H9 (cell line): ENCODE measurements around the gene NR5A1. TPM values are rescaled to one million over a fixed set of nuclear protein-coding genes. Genes with fewer than 3 reads are reported as not detected.

Experiments
- DNase-seq: peaks from one replicate; pipeline ENCODE4 v3.0.0-alpha.2; 2017
- H2AFZ ChIP-seq: one replicate; pipeline ENCODE4 v1.6.1; 2013; ENCODE audit warnings: mild to moderate bottlenecking, low read length, control low read depth, moderate library complexity
- H2AK5ac ChIP-seq: 2 replicates; pipeline ENCODE4 v1.6.1; 2013; ENCODE audit warnings: low read length, control low read depth, mixed read lengths; ENCODE audit not compliant: insufficient read length
- H2BK120ac ChIP-seq: one replicate; pipeline ENCODE4 v1.6.1; 2013; ENCODE audit warnings: low read depth, mild to moderate bottlenecking, low read length, control low read depth, inconsistent platforms; ENCODE audit not compliant: poor library complexity, severe bottlenecking
- H2BK12ac ChIP-seq: 2 replicates; pipeline ENCODE4 v1.6.1; 2013; ENCODE audit warnings: low read length, control low read depth, mixed read lengths, low read depth; ENCODE audit not compliant: insufficient read length
- H2BK15ac ChIP-seq: 2 replicates; pipeline ENCODE4 v1.6.1; 2013; ENCODE audit warnings: low read depth, low read length, control low read depth
- H2BK20ac ChIP-seq: one replicate; pipeline ENCODE4 v1.6.1; 2013; ENCODE audit warnings: low read depth, mild to moderate bottlenecking, low read length, control low read depth, inconsistent platforms; ENCODE audit not compliant: poor library complexity, severe bottlenecking
- H2BK5ac ChIP-seq: 2 replicates; pipeline ENCODE4 v1.6.1; 2013; ENCODE audit warnings: low read length, control low read depth, mixed read lengths; ENCODE audit not compliant: insufficient read length
- H3K14ac ChIP-seq: 2 replicates; pipeline ENCODE4 v1.6.1; 2013; ENCODE audit warnings: low read length, control low read depth; ENCODE audit not compliant: insufficient read depth
- H3K18ac ChIP-seq: 2 replicates; pipeline ENCODE4 v1.6.1; 2013; ENCODE audit warnings: low read depth, mild to moderate bottlenecking, mixed read lengths, low read length, control low read depth; ENCODE audit not compliant: insufficient read length
- H3K23ac ChIP-seq: 2 replicates; pipeline ENCODE4 v1.6.1; 2013; ENCODE audit warnings: low read length, control low read depth, mixed read lengths, low read depth; ENCODE audit not compliant: insufficient read length
- H3K23me2 ChIP-seq: 2 replicates; pipeline ENCODE4 v1.6.1; 2013; ENCODE audit warnings: low read depth, mild to moderate bottlenecking, mixed read lengths, low read length, control low read depth; ENCODE audit not compliant: insufficient read length, poor library complexity, severe bottlenecking
- H3K27ac ChIP-seq: 2 replicates; pipeline ENCODE4 v1.5.1; 2013; ENCODE audit warnings: low read length, control low read depth, mixed read lengths, low read depth; ENCODE audit not compliant: insufficient read length
- H3K27me3 ChIP-seq: 2 replicates; pipeline ENCODE4 v1.6.1; 2013; ENCODE audit warnings: low read length, control low read depth, inconsistent platforms; ENCODE audit not compliant: insufficient read depth
- H3K4ac ChIP-seq: 2 replicates; pipeline ENCODE4 v1.6.1; 2013; ENCODE audit warnings: low read depth, mild to moderate bottlenecking, control low read depth, inconsistent platforms, low read length, moderate library complexity
- H3K4me1 ChIP-seq: 2 replicates; pipeline ENCODE4 v1.6.1; 2013; ENCODE audit warnings: low read length, control low read depth, inconsistent platforms; ENCODE audit not compliant: insufficient read depth
- H3K4me2 ChIP-seq: 2 replicates; pipeline ENCODE4 v1.6.1; 2013; ENCODE audit warnings: low read length, control low read depth, mixed read lengths; ENCODE audit not compliant: insufficient read length, insufficient read depth
- H3K56ac ChIP-seq: 2 replicates; pipeline ENCODE4 v1.6.1; 2013; ENCODE audit warnings: low read depth, mild to moderate bottlenecking, mixed read lengths, low read length, control low read depth; ENCODE audit not compliant: insufficient read length
- H3K79me1 ChIP-seq: 2 replicates; pipeline ENCODE4 v1.6.1; 2013; ENCODE audit warnings: low read depth, mild to moderate bottlenecking, moderate library complexity, low read length, control low read depth, inconsistent platforms; ENCODE audit not compliant: insufficient read depth, poor library complexity, severe bottlenecking
- H3K79me2 ChIP-seq: 2 replicates; pipeline ENCODE4 v1.6.1; 2013; ENCODE audit warnings: low read length, control low read depth, inconsistent platforms; ENCODE audit not compliant: insufficient read depth
- H3K9ac ChIP-seq: 2 replicates; pipeline ENCODE4 v1.6.1; 2013; ENCODE audit warnings: low read length, control low read depth, mixed read lengths; ENCODE audit not compliant: insufficient read length; ENCODE audit errors: extremely low read depth
- H3K9me3 ChIP-seq: one replicate; pipeline ENCODE4 v1.6.1; 2013; ENCODE audit warnings: low read depth, low read length, inconsistent platforms; ENCODE audit not compliant: control insufficient read depth
- H3T11ph ChIP-seq: one replicate; pipeline ENCODE4 v1.6.1; 2013; ENCODE audit warnings: mild to moderate bottlenecking, low read length, control low read depth, inconsistent platforms
- H4K20me1 ChIP-seq: one replicate; pipeline ENCODE4 v1.6.1; 2013; ENCODE audit not compliant: control insufficient read depth, insufficient read length, insufficient read depth
- H4K5ac ChIP-seq: 2 replicates; pipeline ENCODE4 v1.6.1; 2013; ENCODE audit warnings: low read depth, mild to moderate bottlenecking, mixed read lengths, low read length, control low read depth; ENCODE audit not compliant: insufficient read length
- H4K8ac ChIP-seq: replicated peaks from 2 replicates; pipeline ENCODE4 v1.6.1; 2013; ENCODE audit warnings: low read length, control low read depth, mixed read lengths, low read depth; ENCODE audit not compliant: insufficient read length
- H4K91ac ChIP-seq: 2 replicates; pipeline ENCODE4 v1.6.1; 2013; ENCODE audit warnings: low read depth, mild to moderate bottlenecking, moderate library complexity, mixed read lengths, low read length, control low read depth; ENCODE audit not compliant: insufficient read length
- H3K27ac Mint-ChIP-seq, 3 experiments: 2 replicates in 2 of 3; 3 replicates in 1 of 3; pipeline ENCODE4 v1.8.0; 2020 to 2021; ENCODE audit warnings: mixed read lengths in 3 of 3, mild to moderate bottlenecking in 1 of 3, moderate library complexity in 1 of 3
- H3K27me3 Mint-ChIP-seq: 2 replicates; pipeline ENCODE4 v1.8.0; 2021; ENCODE audit warnings: low read depth, mild to moderate bottlenecking, moderate library complexity, mixed read lengths
- H3K36me3 Mint-ChIP-seq, 3 experiments: 2 replicates in 2 of 3; 3 replicates in 1 of 3; pipeline ENCODE4 v1.8.0; 2020 to 2021; ENCODE audit warnings: low read depth in 3 of 3, mixed read lengths in 3 of 3; ENCODE audit not compliant: insufficient read depth in 1 of 3
- H3K4me1 Mint-ChIP-seq, 2 experiments: 2 replicates each; pipeline ENCODE4 v1.8.0; 2020; ENCODE audit warnings: mixed read lengths in 2 of 2
- H3K4me3 Mint-ChIP-seq, 2 experiments: 2 replicates in 1 of 2; 3 replicates in 1 of 2; pipeline ENCODE4 v1.8.0; 2020 to 2021; ENCODE audit warnings: mild to moderate bottlenecking in 2 of 2, mixed read lengths in 2 of 2, moderate library complexity in 1 of 2
- H3K9me3 Mint-ChIP-seq, 2 experiments: 2 replicates in 1 of 2; 3 replicates in 1 of 2; pipeline ENCODE4 v1.8.0; 2020; ENCODE audit warnings: mild to moderate bottlenecking in 2 of 2, mixed read lengths in 2 of 2, moderate library complexity in 1 of 2
- CTCF ChIP-seq: fragments of 200-600 bp; sonication (generic); conservative IDR thresholded peaks from 3 replicates; pipeline ENCODE4 v1.8.0; 2021; ENCODE audit warnings: antibody characterized with exemption, mild to moderate bottlenecking
- WGBS: extraction: QIAGEN DNeasy Blood & Tissue Kit; methylation state at CpG from one replicate; pipeline ENCODE4 v1.1.7; 2013; ENCODE audit warnings: missing lambda C conversion rate, low lambda C conversion rate, mixed read lengths; ENCODE audit not compliant: insufficient read length; ENCODE audit errors: extremely low coverage; 5-methylcytosine and 5-hydroxymethylcytosine counted together
- total RNA-seq: library from RNA; stranded (reverse); gene quantifications from 2 replicates; pipeline ENCODE4 v1.2.1, GENCODE V29; 2021

NR5A1 gene
- total RNA-seq, 1 experiment from 2014 or later = 0.37 TPM

DNA sequence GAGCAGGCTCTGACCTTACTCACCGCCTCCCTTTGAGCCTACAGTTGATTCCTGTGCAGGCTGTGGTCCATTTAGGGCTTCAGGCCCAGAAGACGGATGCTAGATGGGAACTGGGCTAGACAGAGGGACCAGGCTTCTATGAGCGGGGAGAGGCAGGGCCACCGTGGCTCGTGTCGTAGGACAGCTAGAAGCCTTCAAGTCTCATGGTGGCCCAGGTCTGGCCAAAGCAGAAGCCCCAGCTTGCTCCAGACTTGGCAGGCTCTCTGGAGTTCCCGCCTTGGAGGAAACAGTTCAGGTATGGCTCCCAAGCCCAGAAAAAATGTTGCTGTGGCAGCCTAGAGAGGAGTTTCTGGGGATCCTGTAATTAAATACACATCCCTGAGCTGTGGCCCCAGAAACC, 10.9 kb upstream of the NR5A1 start:
- Mint-ChIP-seq H3K4me3 (no peak overlapping the region), H3K36me3 (peaks cover 29 to 38% (median 32%) of the 10 kb centered on the region in 3 experiments), H3K27me3 (no peaks in the 10 kb centered on the region; the same call in 1 of the 2 replicates), H3K4me1 (peaks cover 14 to 19% of the 10 kb centered on the region in 2 experiments), H3K27ac (no peak overlapping the region), H3K9me3 (no peaks in the 10 kb centered on the region; a peak in 1 of 5 replicates)
- Histone ChIP-seq H2BK5ac (no peak overlapping the region), H3K27ac (no peak overlapping the region), H4K8ac (no peak overlapping the region), H3K23me2 (peaks cover 2% of the 10 kb centered on the region), H3K27me3 (no peaks in the 10 kb centered on the region), H3T11ph (no peak overlapping the region), H2AK5ac (no peak overlapping the region), H3K9ac (no peak overlapping the region), H2BK20ac (no peak overlapping the region), H3K4me2 (no peak overlapping the region), H4K20me1 (no peaks in the 10 kb centered on the region), H2BK15ac (no peak overlapping the region), H2AFZ (no peak overlapping the region), H2BK12ac (no peak overlapping the region), H3K4ac (no peak overlapping the region), H4K5ac (no peak overlapping the region), H3K79me2 (no peaks in the 10 kb centered on the region), H3K79me1 (no peaks in the 10 kb centered on the region), H4K91ac (no peak overlapping the region), H2BK120ac (no peak overlapping the region), H3K14ac (no peak overlapping the region), H3K18ac (no peak overlapping the region), H3K56ac (no peak overlapping the region), H3K4me1 (no peaks in the 10 kb centered on the region), H3K9me3 (no peaks in the 10 kb centered on the region), H3K23ac (no peak overlapping the region)
- no CpG with 5 or more reads among the region's 7 CpGs for WGBS
- TF ChIP-seq CTCF = no peak
- no peak for DNase-seq
